GM10266 (cell line): ENCODE results near the gene VPS18.

Experiments
- DNase-seq: peaks from one replicate; pipeline ENCODE4 v3.0.0; 2012; ENCODE audit errors: extremely low spot score
- TF ChIP-seq, protein P1 (sequence below): IDR thresholded peaks from 2 replicates; pipeline ENCODE4 v1.5.1; 2012; ENCODE audit warnings: mild to moderate bottlenecking, low read depth; ENCODE audit not compliant: control insufficient read depth, insufficient read depth; ENCODE audit errors: missing control alignments

VPS18 gene

DNA sequence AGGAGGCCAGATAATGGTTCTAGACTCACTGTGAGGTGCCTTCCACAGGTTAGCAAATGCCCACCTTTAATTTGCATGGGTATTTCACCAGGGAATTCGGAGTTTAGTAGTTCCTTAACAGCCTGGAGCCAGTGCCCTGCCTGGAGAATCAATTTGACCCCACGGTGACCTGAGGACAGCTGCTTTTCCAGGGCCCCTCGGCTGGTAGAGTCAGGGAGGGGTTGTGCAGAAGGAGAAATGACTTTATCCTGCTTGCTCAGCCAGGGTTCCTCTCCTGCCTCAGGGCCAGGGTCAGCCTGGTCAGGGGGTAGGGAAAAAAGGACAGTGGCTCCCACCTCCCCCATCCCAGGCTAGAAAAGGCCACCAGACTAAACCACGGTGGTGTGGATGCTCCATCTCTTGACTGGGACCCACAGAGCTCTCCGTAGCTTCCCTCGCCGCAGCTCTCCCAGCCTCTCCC is 46.8 kb downstream of the VPS18 start:
- no peak for DNase-seq
- TF ChIP-seq, protein P1, sequence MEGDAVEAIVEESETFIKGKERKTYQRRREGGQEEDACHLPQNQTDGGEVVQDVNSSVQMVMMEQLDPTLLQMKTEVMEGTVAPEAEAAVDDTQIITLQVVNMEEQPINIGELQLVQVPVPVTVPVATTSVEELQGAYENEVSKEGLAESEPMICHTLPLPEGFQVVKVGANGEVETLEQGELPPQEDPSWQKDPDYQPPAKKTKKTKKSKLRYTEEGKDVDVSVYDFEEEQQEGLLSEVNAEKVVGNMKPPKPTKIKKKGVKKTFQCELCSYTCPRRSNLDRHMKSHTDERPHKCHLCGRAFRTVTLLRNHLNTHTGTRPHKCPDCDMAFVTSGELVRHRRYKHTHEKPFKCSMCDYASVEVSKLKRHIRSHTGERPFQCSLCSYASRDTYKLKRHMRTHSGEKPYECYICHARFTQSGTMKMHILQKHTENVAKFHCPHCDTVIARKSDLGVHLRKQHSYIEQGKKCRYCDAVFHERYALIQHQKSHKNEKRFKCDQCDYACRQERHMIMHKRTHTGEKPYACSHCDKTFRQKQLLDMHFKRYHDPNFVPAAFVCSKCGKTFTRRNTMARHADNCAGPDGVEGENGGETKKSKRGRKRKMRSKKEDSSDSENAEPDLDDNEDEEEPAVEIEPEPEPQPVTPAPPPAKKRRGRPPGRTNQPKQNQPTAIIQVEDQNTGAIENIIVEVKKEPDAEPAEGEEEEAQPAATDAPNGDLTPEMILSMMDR, result no peak

DNA sequence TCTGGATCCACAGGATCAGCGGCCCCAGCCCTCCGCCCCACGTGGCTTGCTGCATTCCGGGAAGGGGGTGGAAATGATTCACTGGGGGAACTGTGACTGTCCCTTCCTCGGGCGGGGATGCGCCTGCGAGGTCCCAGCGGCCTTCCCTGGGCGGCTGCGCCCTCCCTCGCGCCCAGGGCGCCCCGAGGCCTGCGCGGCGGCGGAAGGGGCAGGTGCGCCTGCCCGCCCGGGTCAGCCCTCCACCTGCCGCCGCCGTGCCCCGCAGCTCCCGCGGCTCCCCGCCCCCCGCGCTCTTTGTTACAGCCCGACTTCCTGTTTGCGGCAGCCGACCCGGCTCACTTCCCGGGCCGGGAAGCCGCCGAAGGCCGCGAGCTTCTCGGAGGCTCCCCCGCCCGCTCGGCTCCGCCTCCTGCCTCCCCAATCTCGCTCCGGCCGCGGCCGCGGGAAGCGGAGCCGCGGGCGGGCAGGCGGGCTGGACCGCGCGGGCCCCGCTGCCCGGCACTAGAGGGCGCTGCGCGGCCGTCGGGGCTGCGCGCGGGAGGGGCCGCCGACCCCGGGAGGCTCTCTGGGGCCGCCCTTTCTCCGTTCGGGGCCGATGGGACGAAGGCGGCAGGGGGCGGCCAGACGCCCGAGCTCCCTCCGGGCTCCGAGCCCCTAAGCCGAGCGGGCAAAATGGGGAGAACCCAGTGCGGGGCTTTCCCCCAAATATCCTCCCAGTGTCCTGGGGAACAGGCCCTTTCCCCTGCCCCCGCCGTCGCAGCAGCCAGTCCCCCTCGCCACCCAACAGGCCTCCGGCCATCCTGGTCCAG is 47.5 kb downstream of the VPS18 start:
- peak; percentile 94 for DNase-seq

DNA sequence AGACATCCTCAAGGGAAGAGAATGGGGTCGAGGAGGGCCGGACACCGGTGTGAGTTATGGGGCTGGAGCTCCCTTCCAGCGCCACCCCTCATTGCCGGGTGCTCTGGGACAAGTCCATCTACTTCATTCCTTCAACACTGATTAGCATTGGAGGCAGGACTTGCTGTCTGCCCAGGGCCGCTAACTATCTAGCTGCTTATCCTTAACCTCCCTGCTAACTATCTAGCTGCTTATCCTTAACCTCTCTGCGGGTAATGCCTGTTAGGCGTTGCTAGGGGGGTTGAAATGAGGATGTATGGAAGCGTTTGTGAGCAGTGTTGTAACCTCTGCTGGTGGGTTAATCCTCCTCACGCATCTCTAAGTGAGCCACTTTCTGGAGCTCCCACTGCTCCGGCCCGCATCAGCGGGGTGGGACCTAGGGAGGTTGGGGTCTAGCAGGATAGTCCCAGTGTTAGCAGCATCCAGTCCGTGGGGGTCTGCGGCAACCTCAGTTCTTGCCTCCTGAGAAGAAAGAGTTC is 48.1 kb downstream of the VPS18 start:
- TF ChIP-seq, protein P1, result no peak
- DNase-seq, result no peak

More for the DNA sequence above, 47.5 kb downstream of the VPS18 start:
- TF ChIP-seq, protein P1, result peak; percentile 87

DNA sequence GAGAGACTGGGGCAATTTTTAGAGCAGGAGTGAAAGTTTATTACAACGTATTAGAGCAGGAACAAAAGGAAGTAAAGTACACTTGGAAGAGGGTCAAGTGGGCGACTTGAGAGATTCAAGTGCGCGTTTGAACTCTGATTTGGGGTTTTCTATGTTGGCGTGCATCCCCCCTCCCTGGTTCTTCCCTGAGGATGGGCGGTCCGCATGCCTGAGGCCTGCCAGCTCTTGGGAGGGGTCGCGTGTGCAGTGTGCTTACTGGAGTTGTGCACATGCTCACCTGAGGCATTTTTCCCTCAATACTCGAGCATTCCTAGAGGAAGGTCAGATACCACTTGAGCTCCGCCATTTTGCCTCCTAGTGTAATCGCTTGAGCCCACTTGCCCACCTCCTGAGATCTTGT is 48.6 kb downstream of the VPS18 start:
- no peak for DNase-seq
- TF ChIP-seq, protein P1, result no peak

DNA sequence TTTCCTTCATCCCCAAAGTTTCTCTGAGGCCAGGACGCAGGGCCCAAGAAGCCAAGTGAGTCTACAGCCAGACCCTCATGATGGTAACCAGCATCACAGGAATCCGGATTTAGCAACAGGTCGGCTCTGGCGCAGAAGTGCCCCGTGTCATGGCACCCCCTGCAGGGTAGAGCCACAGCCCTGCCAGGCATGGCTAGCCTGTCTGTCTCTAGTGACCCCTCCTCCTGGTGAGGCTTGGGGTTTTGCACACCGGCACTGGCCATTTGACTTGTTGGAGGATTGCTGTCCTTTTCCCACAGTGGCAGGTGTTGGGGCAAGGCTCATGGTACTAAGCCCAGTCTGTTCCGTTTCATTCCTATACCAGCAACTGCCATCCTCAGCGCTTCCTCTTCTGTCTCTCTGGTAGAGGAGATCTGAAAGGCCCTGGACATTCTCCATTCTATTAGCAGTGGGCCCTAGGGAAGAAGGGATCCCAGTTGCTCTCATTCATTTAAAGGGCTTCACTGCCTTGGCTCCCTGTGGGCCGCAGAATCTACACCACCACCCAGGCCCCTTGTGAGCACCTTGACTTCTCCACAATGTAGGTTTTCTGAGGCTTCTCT is 49.6 kb downstream of the VPS18 start:
- no peak for DNase-seq
- TF ChIP-seq, protein P1, result no peak

DNA sequence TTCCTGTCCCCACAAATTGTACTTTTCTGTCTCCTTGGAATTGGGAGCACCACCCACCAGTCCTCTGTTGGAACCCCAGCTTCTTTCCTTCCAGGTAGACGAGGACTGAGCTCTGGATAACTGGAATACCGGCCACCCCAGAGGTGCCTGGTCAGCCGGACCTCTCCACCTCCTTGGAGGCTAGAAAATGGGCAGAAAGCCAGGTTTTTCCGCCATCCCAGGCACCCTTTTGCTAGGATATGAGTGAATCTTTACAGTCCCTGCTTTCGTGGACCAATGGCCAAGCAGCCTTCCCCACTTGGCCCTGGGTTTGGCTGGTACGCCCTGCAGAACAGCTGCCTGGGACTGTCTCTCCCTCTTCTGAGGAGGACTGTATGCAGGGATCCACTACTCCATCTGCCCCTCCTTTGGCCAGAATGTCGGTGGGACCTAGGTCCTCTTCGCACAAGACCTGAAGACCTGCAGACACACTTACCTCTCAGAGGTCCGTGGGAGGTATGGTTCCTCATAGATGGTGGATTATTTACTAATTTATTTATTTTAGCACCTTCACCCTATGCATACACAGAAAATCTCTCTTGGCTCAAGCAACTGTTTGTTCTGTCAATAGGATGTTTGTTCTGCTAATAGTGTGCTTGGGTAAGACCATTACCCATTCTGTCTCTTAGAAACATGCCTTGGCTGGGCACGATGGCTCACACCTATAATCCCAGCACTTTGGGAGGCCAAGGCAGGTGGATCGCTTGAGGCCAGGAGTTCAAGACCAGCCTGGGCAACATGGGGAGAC is 50.5 kb downstream of the VPS18 start:
- no peak for DNase-seq
- TF ChIP-seq, protein P1, result no peak
